ENCODE results near the gene ACTN1.
"Not testable (repeated sequence)": the region's sequence is repeated elsewhere in the genome, so short reads cannot be mapped to it uniquely, and the experiment has no call there.

ACTN1 gene

GRCh38 chr14:68979021-68979721 lies at the start of gene ACTN1:
TSS of gene ACTN1 (minus strand) at chr14:68979302. CDS start at chr14:68979056, 246 bp downstream.
- H3K9me3 ChIP-seq, result peaks cover 7% of the 10 kb centered on the region
- H3K27ac ChIP-seq, result peak within 1 kb of the TSS; percentile 86
- TF ChIP-seq Cebpa-rat (IDR thresholded peaks at IDR 0.05), result no peak
- peaks cover 39% of the 10 kb centered on the region for H4K20me1 ChIP-seq
- peak within 1 kb of the TSS; percentile 97 for H3K4me3 ChIP-seq
- peaks cover 17% of the 10 kb centered on the region for H3K27me3 ChIP-seq
- peaks cover 31% of the 10 kb centered on the region for H3K4me1 ChIP-seq
- peak within 1 kb of the TSS; percentile 85 for H3K9ac ChIP-seq
- peak within 1 kb of the TSS; percentile 95 for H3K4me2 ChIP-seq
- H3K36me3 ChIP-seq, result peaks cover 12% of the 10 kb centered on the region

GRCh38 chr14:69027242-69027913 lies 48.3 kb upstream of the ACTN1 start:
- H3K4me2 ChIP-seq, result no peak overlapping the region
- no peak overlapping the region for H3K4me3 ChIP-seq
- H4K20me1 ChIP-seq, result no peaks in the 10 kb centered on the region

GRCh38 chr14:69023035-69023434 lies 43.9 kb upstream of the ACTN1 start:
- H3K36me3 ChIP-seq, result no peaks in the 10 kb centered on the region
- no peak overlapping the region for H3K4me3 ChIP-seq
- H3K4me1 ChIP-seq, result no peaks in the 10 kb centered on the region
- H3K9ac ChIP-seq, result no peak overlapping the region
- H4K20me1 ChIP-seq, result no peaks in the 10 kb centered on the region
- no peaks in the 10 kb centered on the region for H3K9me3 ChIP-seq
- TF ChIP-seq Cebpa-rat (IDR thresholded peaks at IDR 0.05), result no peak
- H3K4me2 ChIP-seq, result no peak overlapping the region
- no peaks in the 10 kb centered on the region for H3K27me3 ChIP-seq
- H3K27ac ChIP-seq, result no peak overlapping the region

More at GRCh38 chr14:69027242-69027913, 48.3 kb upstream of the ACTN1 start:
- Histone ChIP-seq H3K9ac (no peak overlapping the region), H3K36me3 (no peaks in the 10 kb centered on the region), H3K9me3 (no peaks in the 10 kb centered on the region), H3K27me3 (no peaks in the 10 kb centered on the region), H3K4me1 (no peaks in the 10 kb centered on the region), H3K27ac (no peak overlapping the region)
- TF ChIP-seq Cebpa-rat (IDR thresholded peaks at IDR 0.05), result no peak

GRCh38 chr14:69022093-69022492 lies 43.0 kb upstream of the ACTN1 start:
- H4K20me1 ChIP-seq, H3K4me1 ChIP-seq, H3K4me2 ChIP-seq, H3K9ac ChIP-seq, H3K36me3 ChIP-seq, H3K27me3 ChIP-seq, H3K9me3 ChIP-seq, H3K4me3 ChIP-seq, H3K27ac ChIP-seq: not testable (repeated sequence)

GRCh38 chr14:69017706-69018105 lies 38.6 kb upstream of the ACTN1 start:
- H3K9me3 ChIP-seq, result no peaks in the 10 kb centered on the region
- no peak overlapping the region for H3K4me3 ChIP-seq
- no peak overlapping the region for H3K9ac ChIP-seq
- TF ChIP-seq Cebpa-rat (IDR thresholded peaks at IDR 0.05), result no peak
- no peaks in the 10 kb centered on the region for H3K27me3 ChIP-seq
- H3K36me3 ChIP-seq, result no peaks in the 10 kb centered on the region
- no peak overlapping the region for H3K27ac ChIP-seq
- no peaks in the 10 kb centered on the region for H4K20me1 ChIP-seq
- H3K4me1 ChIP-seq, result peaks cover 10% of the 10 kb centered on the region
- H3K4me2 ChIP-seq, result no peak overlapping the region

- no peak overlapping the region for H3K27ac ChIP-seq
- no peaks in the 10 kb centered on the region for H3K9me3 ChIP-seq
- H3K4me2 ChIP-seq, result no peak overlapping the region
- H3K27me3 ChIP-seq, result no peaks in the 10 kb centered on the region
- no peak overlapping the region for H3K4me3 ChIP-seq
- TF ChIP-seq Cebpa-rat (IDR thresholded peaks at IDR 0.05), result no peak
- H3K9ac ChIP-seq, result no peak overlapping the region
- peaks cover 10% of the 10 kb centered on the region for H3K4me1 ChIP-seq
- no peaks in the 10 kb centered on the region for H4K20me1 ChIP-seq
- H3K36me3 ChIP-seq, result no peaks in the 10 kb centered on the region
These were observed 35.7 kb upstream of the ACTN1 start for GRCh38 chr14:69014829-69015259.

- Histone ChIP-seq H3K4me1 (peaks cover 10% of the 10 kb centered on the region), H4K20me1 (no peaks in the 10 kb centered on the region), H3K9me3 (no peaks in the 10 kb centered on the region), H3K9ac (no peak overlapping the region), H3K36me3 (no peaks in the 10 kb centered on the region), H3K4me3 (no peak overlapping the region), H3K4me2 (peak overlapping the region; percentile 32; the same call in 1 of the 2 replicates), H3K27ac (no peak overlapping the region), H3K27me3 (no peaks in the 10 kb centered on the region)
- TF ChIP-seq Cebpa-rat (IDR thresholded peaks at IDR 0.05), result no peak
These were observed 35.1 kb upstream of the ACTN1 start for GRCh38 chr14:69013943-69014782.

- Histone ChIP-seq H3K4me3 (no peak overlapping the region), H3K27me3 (no peaks in the 10 kb centered on the region), H4K20me1 (no peaks in the 10 kb centered on the region), H3K27ac (no peak overlapping the region), H3K36me3 (no peaks in the 10 kb centered on the region), H3K4me2 (no peak overlapping the region), H3K4me1 (peaks cover 10% of the 10 kb centered on the region), H3K9ac (no peak overlapping the region), H3K9me3 (no peaks in the 10 kb centered on the region)
- no peak for TF ChIP-seq Cebpa-rat (IDR thresholded peaks at IDR 0.05)
These were observed 33.3 kb upstream of the ACTN1 start for GRCh38 chr14:69012256-69012953.

- no peak for TF ChIP-seq Cebpa-rat (IDR thresholded peaks at IDR 0.05)
- H3K4me2 ChIP-seq, result no peak overlapping the region
These were observed 31.5 kb upstream of the ACTN1 start for GRCh38 chr14:69010648-69011047.

More at GRCh38 chr14:69010648-69011047, 31.5 kb upstream of the ACTN1 start:
- H3K9me3 ChIP-seq, result no peaks in the 10 kb centered on the region
- H4K20me1 ChIP-seq, result no peaks in the 10 kb centered on the region
- no peak overlapping the region for H3K9ac ChIP-seq
- no peak overlapping the region for H3K27ac ChIP-seq
- no peaks in the 10 kb centered on the region for H3K27me3 ChIP-seq
- no peaks in the 10 kb centered on the region for H3K36me3 ChIP-seq
- H3K4me1 ChIP-seq, result peaks cover 10% of the 10 kb centered on the region
- no peak overlapping the region for H3K4me3 ChIP-seq
